Measurements from ENCODE around the gene SLC34A2.
A peak's percentile ranks its signal among the peaks of the same experiment; 100 is the strongest.
"Not testable (repeated sequence)": the region's sequence is repeated elsewhere in the genome, so short reads cannot be mapped to it uniquely, and the experiment has no call there.

Gene SLC34A2

GRCh38 chr4:25661441-25661840 lies 5.8 kb downstream of the SLC34A2 start:
- not testable (repeated sequence) for DNase-seq

- DNase-seq, result no peak
These were observed 6.7 kb downstream of the SLC34A2 start for GRCh38 chr4:25662306-25662705.

GRCh38 chr4:25663781-25664180 lies 8.1 kb downstream of the SLC34A2 start:
- no peak for DNase-seq

- no peak for DNase-seq
These were observed 10.5 kb downstream of the SLC34A2 start for GRCh38 chr4:25666031-25666630.

GRCh38 chr4:25667931-25668557 lies 12.4 kb downstream of the SLC34A2 start:
- DNase-seq, result no peak

- DNase-seq, result no peak
These were observed 15.3 kb downstream of the SLC34A2 start for GRCh38 chr4:25670991-25671390.

GRCh38 chr4:25672756-25673155 lies 17.1 kb downstream of the SLC34A2 start:
- no peak for DNase-seq

GRCh38 chr4:25674386-25674785 lies 18.7 kb downstream of the SLC34A2 start:
- DNase-seq, result no peak

GRCh38 chr4:25676221-25676620 lies 20.6 kb downstream of the SLC34A2 start:
- no peak for DNase-seq

GRCh38 chr4:25677157-25677556 lies 21.5 kb downstream of the SLC34A2 start:
- DNase-seq, result no peak

- no peak for DNase-seq
These were observed 22.3 kb downstream of the SLC34A2 start for GRCh38 chr4:25677943-25678342.

GRCh38 chr4:25687773-25688172 lies 32.1 kb downstream of the SLC34A2 start:
- no peak for DNase-seq

- DNase-seq, result no peak
These were observed 38.8 kb downstream of the SLC34A2 start for GRCh38 chr4:25694466-25694865.

GRCh38 chr4:25696409-25696808 lies 40.8 kb downstream of the SLC34A2 start:
- DNase-seq, result no peak

GRCh38 chr4:25697516-25697915 lies 41.9 kb downstream of the SLC34A2 start:
- DNase-seq, result no peak

- DNase-seq, result no peak
These were observed 45.0 kb downstream of the SLC34A2 start for GRCh38 chr4:25700661-25701060.

- peak; percentile 14 to 74 for DNase-seq
These were observed 47.2 kb downstream of the SLC34A2 start for GRCh38 chr4:25702848-25703247.

- DNase-seq, result no peak
These were observed 48.2 kb downstream of the SLC34A2 start for GRCh38 chr4:25703731-25704388.

- no peak for DNase-seq
These were observed 48.9 kb downstream of the SLC34A2 start for GRCh38 chr4:25704516-25704915.

GRCh38 chr4:25710637-25711036 lies 55.0 kb downstream of the SLC34A2 start:
- DNase-seq, result no peak

- DNase-seq, result no peak
These were observed 57.0 kb downstream of the SLC34A2 start for GRCh38 chr4:25712611-25713010.

GRCh38 chr4:25713812-25714211 lies 58.2 kb downstream of the SLC34A2 start:
- no peak for DNase-seq

GRCh38 chr4:25722964-25723363 lies 67.3 kb downstream of the SLC34A2 start:
- DNase-seq, result no peak

- DNase-seq, result no peak
These were observed 67.8 kb downstream of the SLC34A2 start for GRCh38 chr4:25723409-25723808.
